ENCODE data around the gene SRP54. TPM values are rescaled to one million over a fixed set of nuclear protein-coding genes. Genes with fewer than 3 reads are reported as not detected.
A peak's percentile ranks its signal among the peaks of the same experiment; 100 is the strongest.

The SRP54 gene
- polyA plus RNA-seq, 2 of the 4 experiments (the other 2 are of a cell fraction), result 70.8 to 103 TPM

DNA sequence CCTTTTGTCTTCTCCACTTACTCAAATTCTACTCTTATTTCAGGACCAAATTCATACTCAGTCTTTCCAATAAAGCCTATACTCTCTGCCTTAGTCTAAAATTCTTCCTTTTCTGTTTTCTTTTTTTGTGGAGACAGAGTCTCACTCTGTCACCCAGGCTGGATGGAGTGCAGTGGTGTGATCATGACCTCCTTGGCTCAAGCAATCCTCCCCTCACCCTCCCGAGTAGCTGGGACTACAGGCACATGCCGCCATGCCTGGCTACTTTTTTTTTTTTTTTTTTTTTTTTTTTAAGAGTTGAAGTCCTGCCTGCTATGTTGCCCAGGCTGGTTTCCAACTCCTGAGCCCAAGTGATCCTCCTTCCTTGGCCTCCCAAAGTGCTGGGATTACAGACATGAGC is 11.9 kb downstream of the SRP54 start:
- H3K27ac ChIP-seq, result no peak overlapping the region
- ATAC-seq (no peak), FAIRE-seq (no peak), DNase-seq (ENCODE audit: low read depth in 1 of 2, low spot score in 1 of 2) (no peak)
- POLR2A ChIA-PET, result no interaction called here
- no peaks in the 10 kb centered on the region for H3K9me3 ChIP-seq
- CTCF ChIA-PET, result no interaction called here
- H3K4me1 ChIP-seq, result no peaks in the 10 kb centered on the region
- H3K4me3 ChIP-seq, result no peak overlapping the region
- WGBS (ENCODE audit: missing lambda C conversion rate), result 94% methylated on average over 2 of the region's 2 CpGs
- no peak overlapping the region for H3K4me2 ChIP-seq
- TF ChIP-seq PHF8 (IDR thresholded peaks at IDR 0.05; ENCODE audit: borderline replicate concordance, low read depth), result no peak
- no peak for TF ChIP-seq ZC3H11A (IDR thresholded peaks at IDR 0.05)
- TF ChIP-seq HOXA7 (CRISPR knock-in tag; IDR thresholded peaks at IDR 0.05), result no peak
- no peak for TF ChIP-seq TFCP2L1 (CRISPR knock-in tag; IDR thresholded peaks at IDR 0.05)

GRCh38 chr14:34997762-34998161 is 15.0 kb downstream of the SRP54 start:
- H3K27ac ChIP-seq, result no peak overlapping the region
- no peak overlapping the region for H3K4me3 ChIP-seq
- ChIA-PET CTCF (interaction anchor here (1.1 to 1.2 kb wide), 2 partner anchors 16 to 325 kb away, joined by 3 read pairs; no protein-coding TSS in a partner anchor), POLR2A (no interaction called here)
- no peak overlapping the region for H3K4me2 ChIP-seq
- no peak for TF ChIP-seq NPAS2 (CRISPR knock-in tag; IDR thresholded peaks at IDR 0.05; ENCODE audit: borderline replicate concordance)
- TF ChIP-seq CBX2 (IDR thresholded peaks at IDR 0.05; ENCODE audit: borderline replicate concordance, low read depth), result no peak
- TF ChIP-seq FOSB (CRISPR knock-in tag; IDR thresholded peaks at IDR 0.05), result no peak
- TF ChIP-seq, protein P1, sequence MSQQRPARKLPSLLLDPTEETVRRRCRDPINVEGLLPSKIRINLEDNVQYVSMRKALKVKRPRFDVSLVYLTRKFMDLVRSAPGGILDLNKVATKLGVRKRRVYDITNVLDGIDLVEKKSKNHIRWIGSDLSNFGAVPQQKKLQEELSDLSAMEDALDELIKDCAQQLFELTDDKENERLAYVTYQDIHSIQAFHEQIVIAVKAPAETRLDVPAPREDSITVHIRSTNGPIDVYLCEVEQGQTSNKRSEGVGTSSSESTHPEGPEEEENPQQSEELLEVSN (IDR thresholded peaks at IDR 0.05; ENCODE audit: borderline replicate concordance, low read depth), result no peak
- TF ChIP-seq EHMT2 (IDR thresholded peaks at IDR 0.05; ENCODE audit: low read depth), result no peak
- no peak for TF ChIP-seq MYC (IDR thresholded peaks at IDR 0.05; ENCODE audit: borderline replicate concordance, low read length)
- TF ChIP-seq ZC3H11A (IDR thresholded peaks at IDR 0.05), result no peak
- TF ChIP-seq PHF8 (IDR thresholded peaks at IDR 0.05; ENCODE audit: borderline replicate concordance, low read depth), result no peak
- TF ChIP-seq BHLHE40 (IDR thresholded peaks at IDR 0.05; ENCODE audit: low read depth, low read length), result no peak
- no peak for TF ChIP-seq ZSCAN20 (CRISPR knock-in tag; IDR thresholded peaks at IDR 0.05)
- no peak for TF ChIP-seq EP300 (IDR thresholded peaks at IDR 0.05)
- TF ChIP-seq FOSL2 (IDR thresholded peaks at IDR 0.05), result no peak
- TF ChIP-seq FOSL2 (CRISPR knock-in tag; IDR thresholded peaks at IDR 0.05), result no peak
- TF ChIP-seq ESRRA (IDR thresholded peaks at IDR 0.05; ENCODE audit: borderline replicate concordance, low read length), result no peak
- H3K9me3 ChIP-seq, result no peaks in the 10 kb centered on the region
- FAIRE-seq, result no peak
- no peak for DNase-seq (ENCODE audit: low read depth in 1 of 2, low spot score in 1 of 2)
- H3K4me1 ChIP-seq, result no peaks in the 10 kb centered on the region
- no peak for ATAC-seq
- WGBS (ENCODE audit: missing lambda C conversion rate), result 64% methylated on average over 3 of the region's 3 CpGs

- H3K4me2 ChIP-seq, result no peak overlapping the region
- ChIA-PET POLR2A (no interaction called here), CTCF (interaction anchor here (1.8 kb wide), 1 partner anchor 11 kb away, joined by 7 read pairs; no protein-coding TSS in a partner anchor)
- FAIRE-seq (no peak), DNase-seq (ENCODE audit: low read depth in 1 of 2, low spot score in 1 of 2) (no peak), ATAC-seq (no peak)
- H3K4me1 ChIP-seq, result no peaks in the 10 kb centered on the region
- no peak overlapping the region for H3K27ac ChIP-seq
- no peak overlapping the region for H3K4me3 ChIP-seq
- no peaks in the 10 kb centered on the region for H3K9me3 ChIP-seq
- 95% methylated on average over 3 of the region's 3 CpGs for WGBS (ENCODE audit: missing lambda C conversion rate)
- TF ChIP-seq ESRRA (IDR thresholded peaks at IDR 0.05; ENCODE audit: borderline replicate concordance, low read length) (no peak), GATA3 (IDR thresholded peaks at IDR 0.05; ENCODE audit: borderline replicate concordance) (no peak), CBX2 (IDR thresholded peaks at IDR 0.05; ENCODE audit: borderline replicate concordance, low read depth) (no peak), RARB (CRISPR knock-in tag; IDR thresholded peaks at IDR 0.05) (no peak), TFCP2L1 (CRISPR knock-in tag; IDR thresholded peaks at IDR 0.05) (no peak)
These were observed 16.7 kb downstream of the SRP54 start for GRCh38 chr14:34999500-34999899.

GRCh38 chr14:35001621-35002020 is 18.8 kb downstream of the SRP54 start:
- DNase-seq (ENCODE audit: low read depth in 1 of 2, low spot score in 1 of 2) (no peak), FAIRE-seq (no peak), ATAC-seq (no peak)
- 93% methylated on average over 2 of the region's 2 CpGs for WGBS (ENCODE audit: missing lambda C conversion rate)
- POLR2A ChIA-PET, result interaction anchor here (0.8 kb wide), 1 partner anchor 12 kb away, joined by 5 read pairs; no protein-coding TSS in a partner anchor
- H3K4me3 ChIP-seq, result no peak overlapping the region
- H3K4me2 ChIP-seq, result no peak overlapping the region
- H3K4me1 ChIP-seq, result no peaks in the 10 kb centered on the region
- CTCF ChIA-PET, result interaction anchor here (0.7 to 1.4 kb wide), 4 partner anchors 19 to 329 kb away, joined by 3 to 5 read pairs (median 4); partner anchors contain the start of gene SRP54
- H3K27ac ChIP-seq, result no peak overlapping the region
- H3K9me3 ChIP-seq, result no peaks in the 10 kb centered on the region
- no peak for TF ChIP-seq RARB (CRISPR knock-in tag; IDR thresholded peaks at IDR 0.05)
- no peak for TF ChIP-seq HMGXB4 (CRISPR knock-in tag; IDR thresholded peaks at IDR 0.05; ENCODE audit: borderline replicate concordance)
- no peak for TF ChIP-seq HES2 (IDR thresholded peaks at IDR 0.05)
- TF ChIP-seq HEYL (CRISPR knock-in tag; IDR thresholded peaks at IDR 0.05), result no peak
- no peak for TF ChIP-seq MAX (IDR thresholded peaks at IDR 0.05)
- TF ChIP-seq MAFK (IDR thresholded peaks at IDR 0.05; ENCODE audit: partially characterized antibody), result peak; percentile 93
- no peak for TF ChIP-seq SMC3 (IDR thresholded peaks at IDR 0.05)
- no peak for TF ChIP-seq JUNB (IDR thresholded peaks at IDR 0.05)

Data from A549 (cell line).